MM.1S (cell line): ENCODE results near the gene S1PR1.

Experiments used
- CTCF ChIP-seq: fragments of 300-600 bp; sonication (generic); IDR thresholded peaks from 2 replicates; pipeline ENCODE4 v1.5.1; 2016; ENCODE audit warnings: antibody characterized with exemption, low read length, mixed read lengths
- EZH2 ChIP-seq: fragments of 300-600 bp; sonication (generic); optimal IDR thresholded peaks from 2 replicates; pipeline ENCODE3; 2017; ENCODE audit warnings: low read depth, mild to moderate bottlenecking, antibody characterized with exemption, low read length, mixed read lengths

DNA sequence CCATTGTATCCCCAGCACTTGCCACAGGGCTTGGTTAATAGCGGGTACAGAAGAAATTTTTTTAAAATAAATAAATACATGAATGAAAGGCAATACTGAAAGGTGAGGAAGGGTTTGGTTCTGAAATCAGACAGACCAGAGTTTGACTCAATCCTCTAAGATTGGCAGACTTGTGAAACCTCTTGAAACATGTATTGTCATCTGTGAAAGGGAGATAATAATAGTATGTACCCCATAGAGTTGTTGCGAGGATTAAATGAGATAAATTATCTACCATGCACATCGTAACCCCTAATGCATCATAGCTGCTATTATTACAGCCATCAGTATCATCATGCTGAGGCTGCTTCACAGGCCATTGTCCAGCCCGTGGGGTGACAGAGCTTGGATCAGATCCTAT, 41.4 kb downstream of the S1PR1 start:
- no peak for TF ChIP-seq CTCF
- no peak for TF ChIP-seq EZH2
